Activated CD4-positive, CD25-positive, alpha-beta regulatory T cell treated with anti-CD3 and anti-CD28 coated beads, Interleukin-2, amount 50 U/mL, for 72 hours (primary cell): ENCODE results near the gene AGPAT3.
A peak's percentile ranks its signal among the peaks of the same experiment; 100 is the strongest.
"Not testable (repeated sequence)": the region's sequence is repeated elsewhere in the genome, so short reads cannot be mapped to it uniquely, and the experiment has no call there.

Experiments
- DNase-seq: peaks from one replicate; pipeline ENCODE4 v3.0.0; 2021

The AGPAT3 gene

DNA sequence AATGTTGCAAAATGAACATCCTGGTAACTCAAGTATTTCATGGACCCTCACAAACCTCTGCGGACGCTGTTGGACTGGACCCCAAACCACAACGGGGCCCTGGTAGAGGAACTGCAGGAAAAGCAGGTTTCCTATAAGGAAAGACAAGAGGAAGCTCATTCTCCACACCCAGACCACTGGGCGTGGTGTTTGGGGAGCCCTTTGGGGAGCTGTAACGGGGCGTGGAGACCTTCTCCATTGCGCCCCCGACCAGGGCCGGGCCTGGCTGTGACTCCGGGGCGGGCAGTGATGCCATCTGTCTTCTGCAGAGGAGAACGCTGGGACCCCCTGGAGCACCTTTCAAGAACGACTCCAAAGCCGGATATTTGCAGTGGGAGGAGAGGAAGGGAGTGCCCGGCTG lies 30.0 kb upstream of the AGPAT3 start:
- no peak for DNase-seq

DNA sequence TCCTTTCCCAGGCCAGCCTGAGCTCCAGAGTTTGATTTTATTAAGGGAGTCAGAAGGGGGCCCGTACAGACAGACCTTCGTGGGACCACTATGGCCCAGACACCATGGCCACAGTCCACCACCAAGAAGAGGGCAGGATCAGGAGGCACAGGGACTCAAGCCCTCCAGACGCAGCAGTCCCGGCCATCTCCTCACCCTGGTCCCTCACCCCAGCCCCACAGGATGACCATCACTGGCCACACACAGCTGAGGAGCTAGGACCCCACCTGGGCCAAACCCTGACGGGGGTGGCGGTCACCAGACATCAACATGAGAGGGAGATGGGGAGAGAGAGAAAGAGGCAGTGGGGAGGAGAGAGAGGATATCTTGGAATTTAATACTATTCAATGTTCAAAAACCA lies 29.2 kb upstream of the AGPAT3 start:
- no peak for DNase-seq

DNA sequence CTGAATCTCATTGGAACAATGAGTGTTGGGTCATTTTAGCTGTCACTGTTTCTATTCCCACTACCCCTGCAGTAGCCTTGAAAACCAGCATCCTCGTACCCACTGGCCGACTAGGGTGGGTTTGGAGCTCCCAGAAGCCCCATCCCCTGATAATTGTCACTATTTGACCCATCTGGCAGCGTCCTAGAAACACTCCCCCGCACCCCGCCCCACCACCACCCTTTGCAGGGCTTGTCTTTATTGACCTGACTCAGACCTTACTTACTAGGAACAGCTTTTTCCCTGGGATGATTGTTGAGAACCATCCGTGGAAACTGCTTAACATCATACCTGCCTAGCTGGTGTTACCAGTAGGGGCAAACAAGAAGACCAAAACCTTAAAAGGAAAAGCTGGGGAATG lies 28.4 kb upstream of the AGPAT3 start:
- no peak for DNase-seq

DNA sequence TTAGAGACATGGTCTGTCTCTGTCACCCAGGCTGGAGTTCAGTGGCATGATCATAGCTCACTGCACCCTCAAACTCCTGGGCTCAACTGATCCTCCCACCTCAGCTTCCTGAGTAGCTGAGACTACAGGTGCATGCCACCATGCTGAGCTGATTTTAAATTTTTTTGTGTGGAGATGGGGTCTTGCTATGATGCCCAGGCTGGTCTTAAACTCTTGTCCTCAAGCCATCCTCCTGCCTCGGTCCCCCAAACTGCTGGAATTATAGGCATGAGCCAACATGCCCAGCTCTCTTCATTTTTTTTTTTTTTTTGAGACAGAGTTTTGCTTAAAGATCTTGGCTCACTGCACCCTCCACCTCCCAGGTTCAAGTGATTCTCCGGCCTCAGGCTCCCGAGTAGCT lies 24.8 kb upstream of the AGPAT3 start:
- DNase-seq = no peak

DNA sequence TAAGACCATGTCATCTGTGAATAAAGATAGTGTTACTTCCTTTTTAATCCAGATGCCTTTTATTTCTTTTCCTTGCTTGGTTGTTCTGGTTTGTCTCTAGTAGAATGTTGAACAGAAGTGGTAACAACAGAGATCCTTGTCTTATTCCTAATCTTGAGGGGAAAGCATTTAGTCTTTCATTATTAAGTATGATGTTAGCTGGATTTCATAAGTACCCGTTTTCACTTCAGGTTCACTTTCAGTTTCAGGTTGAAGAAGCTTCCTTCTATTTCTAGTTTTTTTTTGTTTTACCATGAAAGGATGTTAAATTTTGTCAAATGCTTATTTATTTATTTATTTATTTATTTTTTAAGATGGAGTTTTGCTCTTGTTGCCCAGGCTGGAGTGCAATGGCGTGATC lies 22.3 kb upstream of the AGPAT3 start:
- DNase-seq = no peak

DNA sequence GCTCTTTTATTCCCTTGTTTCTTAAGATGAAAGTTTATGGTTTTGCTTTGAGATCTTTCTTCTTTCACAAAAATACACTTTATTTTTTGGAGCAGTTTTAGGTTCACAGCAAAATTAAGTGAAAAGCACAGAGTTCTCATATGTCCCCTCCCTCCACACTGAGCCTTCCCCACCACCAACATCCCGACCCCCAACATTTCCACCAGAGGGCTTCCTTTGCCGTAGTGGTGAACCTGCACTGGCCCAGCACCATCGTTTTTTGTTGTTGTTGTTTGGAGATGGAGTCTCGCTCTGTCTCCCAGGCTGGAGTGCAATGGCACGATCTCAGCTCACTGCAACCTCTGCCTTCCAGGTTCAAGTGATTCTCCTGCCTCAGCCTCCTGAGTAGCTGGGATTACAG lies 20.1 kb upstream of the AGPAT3 start:
- not testable (repeated sequence) for DNase-seq

DNA sequence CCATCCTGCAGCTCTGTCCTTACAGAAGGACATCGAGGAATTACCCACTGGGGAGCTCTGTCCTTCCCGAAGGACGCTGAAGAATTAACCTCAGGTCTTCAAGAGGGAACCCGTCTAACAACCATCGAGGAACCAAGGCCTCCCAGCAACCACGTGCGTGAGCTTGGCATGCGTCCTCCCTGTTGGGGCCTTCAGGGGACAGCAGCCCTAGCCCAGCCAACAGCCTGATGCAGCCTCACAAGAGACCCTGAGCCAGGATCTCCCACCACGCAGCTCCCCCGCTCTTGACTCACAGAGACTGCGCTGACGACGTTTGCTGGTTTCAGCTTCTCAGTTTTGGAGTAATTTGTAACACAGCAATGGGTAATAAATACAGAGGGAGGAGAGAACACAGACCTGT lies 19.6 kb upstream of the AGPAT3 start:
- no peak for DNase-seq

DNA sequence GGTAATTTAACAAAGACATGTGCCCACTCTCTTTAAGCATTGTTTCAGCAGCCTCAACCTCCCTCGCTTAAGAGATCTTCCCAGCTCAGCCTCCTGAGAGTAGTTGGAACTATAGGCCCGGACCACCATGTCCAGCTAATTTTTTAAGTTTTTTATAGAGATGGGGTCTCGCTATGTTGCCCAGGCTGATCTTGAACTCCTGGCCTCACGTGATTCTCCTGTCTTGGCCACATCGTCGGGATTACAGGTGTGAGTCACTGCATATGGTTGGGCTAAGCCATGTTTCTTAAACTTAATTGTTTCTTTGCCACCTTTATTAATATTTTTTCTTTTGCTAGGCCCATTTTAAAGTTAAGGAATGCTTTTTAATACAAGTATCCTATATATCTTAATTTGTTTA lies 18.6 kb upstream of the AGPAT3 start:
- DNase-seq = no peak

DNA sequence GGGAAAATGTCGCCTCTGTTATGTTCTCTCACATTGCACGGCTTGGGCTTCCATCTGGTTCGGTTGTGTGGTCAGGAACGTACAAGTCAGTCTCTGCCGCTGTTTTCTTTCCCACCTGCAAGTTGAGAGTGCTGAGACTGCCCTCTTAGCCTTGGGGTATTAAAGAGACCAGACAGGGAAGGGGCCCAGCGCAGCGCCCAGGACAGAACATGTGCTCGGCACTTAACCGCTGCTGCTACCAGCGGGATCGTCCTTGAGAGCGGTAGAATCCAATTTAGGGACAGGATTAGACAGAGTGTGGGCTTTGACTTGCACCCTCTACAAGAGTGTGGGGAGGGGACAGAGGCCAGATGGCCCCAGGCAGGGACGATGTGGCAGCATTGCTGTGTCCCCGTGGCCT lies 17.7 kb upstream of the AGPAT3 start:
- no peak for DNase-seq

DNA sequence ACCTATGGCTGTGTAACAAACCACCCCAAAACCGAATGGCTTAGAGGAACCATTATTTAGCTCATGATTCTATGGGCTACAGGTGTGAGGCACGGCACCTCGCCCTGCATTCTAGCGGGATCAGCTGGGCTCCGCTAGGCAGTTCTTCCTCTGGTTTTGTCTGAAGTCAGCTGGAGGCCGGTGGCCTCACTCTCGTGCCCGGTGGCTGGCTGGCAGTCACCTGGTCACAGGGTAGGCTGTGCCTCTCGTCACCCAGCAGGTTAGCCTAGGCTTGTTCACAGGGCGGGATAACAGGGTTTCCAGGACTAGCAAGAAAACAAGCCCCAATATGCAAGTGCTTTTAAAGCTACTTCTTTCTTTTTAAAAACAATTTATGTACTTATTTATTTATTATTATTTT lies 16.3 kb upstream of the AGPAT3 start:
- DNase-seq = no peak

DNA sequence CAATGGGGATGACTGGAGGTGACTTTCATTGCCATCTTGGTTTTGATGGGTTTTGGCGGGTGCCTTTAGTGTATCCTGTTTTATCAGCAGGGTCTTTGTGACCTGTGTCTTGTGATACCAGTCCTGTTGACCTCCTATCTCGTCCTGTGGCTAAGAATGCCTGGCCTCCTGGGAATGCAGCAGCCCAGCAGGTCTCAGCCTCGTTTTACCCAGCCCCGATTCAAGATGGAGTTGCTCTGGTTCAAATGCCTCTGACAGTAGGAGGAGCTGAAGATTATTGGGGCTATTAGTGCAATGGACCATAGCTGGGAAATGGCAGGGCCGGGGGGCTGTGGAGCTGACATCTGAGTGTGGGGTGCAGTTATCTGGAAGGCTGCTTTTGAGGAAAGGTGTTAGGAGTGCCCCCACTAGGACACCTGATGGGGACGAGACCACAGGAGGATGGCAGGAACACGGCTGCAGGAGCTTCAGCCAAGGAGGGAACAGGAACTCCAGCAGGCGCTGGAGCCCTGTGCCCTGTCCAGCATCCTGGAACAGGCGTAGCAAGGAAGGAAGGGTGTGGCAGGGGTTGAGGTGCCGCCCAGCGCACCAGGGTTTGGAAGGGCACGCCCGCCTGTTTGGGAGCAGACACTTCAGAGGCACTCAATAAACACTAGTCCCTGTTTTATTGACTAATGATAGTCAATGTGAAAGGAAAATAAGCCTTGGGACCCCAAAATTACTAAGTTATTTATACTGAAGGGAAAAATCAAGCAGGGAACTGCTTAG lies 15.3 kb upstream of the AGPAT3 start:
- DNase-seq = no peak

DNA sequence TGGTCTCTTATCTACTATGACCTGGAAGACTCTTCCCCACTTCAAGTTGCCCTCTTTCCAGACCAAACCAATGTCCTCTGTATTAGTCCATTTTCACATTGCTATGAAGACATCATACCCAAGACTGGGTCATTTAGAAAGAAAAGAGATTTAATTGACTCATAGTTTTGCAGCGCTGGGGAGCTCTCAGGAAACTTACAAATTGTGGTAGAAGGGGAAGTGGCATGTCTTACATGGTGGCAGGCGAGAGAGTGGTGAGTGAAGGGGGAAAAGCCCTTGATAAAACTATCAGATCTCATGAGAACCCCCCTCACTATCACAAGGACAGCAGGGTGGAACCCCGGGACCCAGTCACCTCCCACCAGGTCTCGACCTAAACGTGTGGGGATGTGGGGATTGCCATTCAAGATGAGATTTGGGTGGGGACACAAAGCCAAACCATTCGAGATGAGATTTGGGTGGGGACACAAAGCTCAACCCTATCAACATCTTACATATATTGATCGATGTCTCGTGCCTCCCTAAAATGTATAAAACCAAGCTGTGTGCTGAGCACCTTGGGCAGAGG lies 14.2 kb upstream of the AGPAT3 start:
- DNase-seq = no peak

DNA sequence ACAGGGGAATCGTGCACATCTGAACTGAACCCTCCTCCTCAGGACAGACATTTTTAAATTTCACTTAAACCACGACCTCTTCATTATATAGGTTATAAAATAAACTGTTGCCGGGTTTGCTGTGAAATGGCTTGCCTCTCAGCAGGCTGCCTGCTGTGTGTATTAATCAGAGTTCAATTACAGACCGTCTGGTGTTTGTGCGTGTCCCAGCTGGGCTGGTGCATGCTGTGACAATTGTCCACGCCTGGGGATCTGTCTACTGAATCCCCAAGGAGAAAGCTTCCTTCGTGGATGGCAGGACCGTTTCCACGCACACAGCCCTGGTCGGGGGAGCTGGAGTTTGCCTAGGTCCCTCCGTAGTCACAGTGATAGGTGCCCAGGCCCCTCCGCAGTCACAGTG lies 13.4 kb upstream of the AGPAT3 start:
- no peak for DNase-seq

DNA sequence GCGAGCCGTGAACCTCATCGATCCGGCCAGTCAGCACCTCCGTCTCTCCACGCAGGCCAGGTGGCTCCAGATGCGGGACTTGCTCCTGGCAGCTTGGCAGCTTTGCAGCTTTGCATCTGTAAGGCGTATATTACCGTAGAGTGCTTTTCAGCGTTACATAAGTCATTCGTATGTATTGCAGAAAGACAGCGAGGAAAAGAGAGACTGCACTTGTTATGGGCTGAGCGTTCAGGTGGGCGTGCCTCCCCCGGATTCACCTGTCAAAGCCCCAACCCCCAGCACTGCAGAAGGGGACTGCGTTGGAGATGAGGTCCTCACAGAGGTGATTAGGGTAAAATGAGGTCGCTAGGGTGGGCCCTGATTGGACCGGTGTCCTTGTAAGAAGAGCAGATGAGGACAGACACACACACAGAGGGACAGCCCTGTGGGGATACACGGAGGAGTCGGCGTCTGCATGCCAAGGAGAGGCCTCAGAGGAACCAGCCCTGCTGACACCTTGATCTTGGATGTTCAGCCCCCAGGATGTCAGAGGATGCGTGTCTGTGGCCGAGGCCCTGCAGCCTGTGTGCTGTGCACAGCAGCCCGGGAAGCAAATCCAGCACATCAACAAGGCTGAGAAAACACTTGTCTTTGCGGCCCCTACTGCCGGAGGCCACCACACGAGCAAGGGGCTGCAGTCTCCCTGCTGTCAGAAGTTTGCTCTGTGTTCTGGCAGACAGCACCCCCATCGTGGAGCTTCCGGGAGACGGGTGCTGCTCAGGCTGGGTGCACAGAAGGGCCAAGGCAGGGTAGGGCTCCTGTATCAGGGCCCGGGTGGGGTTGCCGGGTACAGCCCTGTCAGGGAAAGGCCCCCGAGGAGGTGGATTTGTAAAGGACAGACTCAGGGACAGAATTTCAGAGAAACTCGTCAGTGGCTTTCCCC lies 10.9 kb upstream of the AGPAT3 start:
- no peak for DNase-seq

DNA sequence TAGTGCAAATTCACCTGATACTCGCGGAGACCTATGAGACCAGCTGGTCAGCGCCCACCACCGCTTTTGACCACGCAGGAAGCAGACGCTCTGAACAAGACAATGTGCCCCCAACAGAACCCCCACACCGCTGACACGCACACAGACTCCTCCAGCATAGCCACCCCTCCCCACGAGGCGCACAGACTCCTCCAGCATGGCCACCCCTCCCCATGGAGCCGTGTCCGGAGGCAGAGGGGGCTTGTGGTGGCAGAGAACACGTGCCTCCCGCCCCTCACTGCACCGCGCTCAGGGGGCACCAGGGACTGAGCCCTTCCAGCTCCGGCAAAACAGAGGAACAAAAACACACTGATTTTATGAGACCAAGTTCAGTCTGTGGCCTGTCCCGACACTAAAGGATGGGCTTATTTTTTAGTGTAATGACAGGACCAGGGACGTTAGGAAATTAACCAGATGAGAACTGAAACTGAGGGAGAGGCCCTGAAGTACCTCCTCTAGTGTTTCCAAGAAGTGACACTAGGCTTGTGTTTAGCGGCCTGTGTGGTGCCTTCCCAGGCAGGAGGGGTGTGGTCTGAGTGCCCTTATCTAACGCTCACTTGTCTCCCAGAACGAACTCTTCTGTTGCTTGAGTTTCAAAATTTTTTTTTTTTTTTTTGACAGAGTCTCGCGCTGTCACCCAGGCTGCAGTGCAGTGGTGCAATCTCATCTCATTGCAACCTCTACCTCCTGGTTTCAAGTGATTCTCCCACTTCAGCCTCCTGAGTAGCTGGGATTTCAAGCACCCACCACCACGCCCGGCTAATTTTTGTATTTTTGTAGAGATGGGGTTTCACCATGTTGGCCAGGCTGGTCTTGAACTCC lies 10.0 kb upstream of the AGPAT3 start:
- DNase-seq = no peak

DNA sequence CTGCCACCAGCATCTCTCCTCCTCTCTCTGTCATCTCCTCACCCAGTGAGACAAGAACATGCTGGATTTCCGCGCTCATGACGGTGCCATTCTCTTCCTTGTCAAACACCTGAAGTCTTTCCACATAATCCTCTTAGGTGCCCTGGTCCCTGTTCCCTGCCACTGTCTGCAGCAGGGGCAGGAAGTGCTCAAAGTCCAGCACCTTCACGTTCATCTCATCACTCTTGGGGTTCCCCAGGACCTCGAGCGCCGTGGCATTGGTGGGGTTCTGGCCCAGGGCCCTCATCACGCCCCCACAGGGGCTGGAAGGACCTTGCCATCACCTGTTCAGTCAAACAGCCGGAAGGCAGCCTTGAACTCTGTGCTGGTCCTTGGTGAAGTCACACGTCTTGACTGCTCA lies 9.1 kb upstream of the AGPAT3 start:
- DNase-seq = no peak

DNA sequence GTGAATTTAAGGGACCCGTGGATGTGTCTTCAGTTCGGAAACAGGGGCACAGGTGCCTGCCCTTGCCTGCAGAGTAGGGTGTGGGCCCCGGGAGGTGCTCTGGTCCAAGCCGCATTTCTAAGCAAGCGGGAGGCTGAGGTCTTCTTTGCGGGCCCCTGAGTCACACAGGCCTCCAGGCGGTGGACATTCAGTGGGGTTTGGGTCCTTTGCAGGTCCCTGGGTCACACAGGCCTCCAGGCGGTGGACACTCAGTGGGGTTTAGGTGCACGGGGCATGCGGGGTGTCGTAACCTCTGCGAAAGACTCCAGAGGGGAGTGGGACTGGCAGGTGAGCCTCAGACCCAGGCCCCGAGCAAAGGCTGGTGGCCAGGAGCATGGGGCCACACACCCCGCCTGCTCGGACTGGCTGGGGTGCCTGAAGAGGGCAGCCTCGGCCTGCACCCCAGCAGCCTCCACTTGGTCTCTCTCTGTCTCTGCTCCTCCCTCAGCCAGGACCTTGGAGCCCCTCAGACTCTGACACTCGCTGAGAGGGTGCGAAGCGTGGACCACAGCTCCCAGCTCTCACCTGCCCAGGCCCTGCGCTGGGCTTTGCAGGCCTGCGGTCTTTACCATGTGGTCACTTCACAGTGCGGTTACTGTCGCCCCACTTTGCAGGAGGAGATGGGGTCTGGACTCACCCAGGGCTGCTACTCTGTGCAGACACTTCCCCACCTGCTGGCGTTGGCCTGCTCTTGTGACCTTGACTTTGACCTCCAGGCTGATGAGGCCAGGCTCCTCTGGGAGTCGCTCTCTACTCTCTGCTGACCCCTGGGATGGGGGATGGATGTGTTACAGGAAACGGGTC lies 6.0 kb upstream of the AGPAT3 start:
- DNase-seq = no peak

DNA sequence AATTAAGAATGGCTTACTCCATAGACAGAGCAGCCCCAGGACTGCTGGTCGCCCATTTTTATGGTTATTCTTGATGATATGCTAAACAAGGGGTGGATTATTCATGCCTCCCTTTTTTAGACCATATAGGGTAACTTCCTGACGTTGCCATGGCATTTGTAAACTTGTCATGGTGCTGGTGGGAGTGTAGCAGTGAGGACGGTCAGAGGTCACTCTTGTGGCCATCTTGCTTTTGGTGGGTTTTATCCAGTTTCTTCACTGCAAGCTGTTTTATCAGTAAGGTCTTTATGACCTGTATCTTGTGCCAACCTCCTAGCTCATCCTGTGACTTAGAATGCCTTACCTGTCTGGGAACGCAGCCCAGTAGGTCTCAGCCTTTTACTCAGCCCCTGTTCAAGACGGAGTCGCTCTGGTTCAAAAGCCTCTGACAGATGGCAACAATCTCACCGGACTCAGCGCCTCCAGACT lies 5.2 kb upstream of the AGPAT3 start:
- no peak for DNase-seq

DNA sequence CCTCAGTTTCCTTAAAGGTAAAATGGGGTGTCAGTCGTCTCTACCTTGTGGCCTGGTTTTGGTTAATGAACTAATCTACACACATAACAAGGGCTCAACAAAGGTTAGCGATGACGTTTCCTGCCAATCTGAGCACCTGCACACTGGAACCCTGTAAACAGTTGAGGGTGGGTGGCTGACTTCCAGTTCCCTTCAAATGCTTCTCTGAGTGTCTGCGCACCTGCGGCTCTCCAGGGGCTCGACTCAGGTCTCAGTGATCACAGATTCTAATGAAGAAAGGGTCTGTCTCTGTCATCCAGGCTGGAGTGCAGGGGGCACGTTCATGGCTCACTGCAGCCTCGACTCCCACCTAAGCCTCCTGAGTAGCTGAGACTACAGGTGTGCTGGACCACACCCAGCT lies 3.3 kb upstream of the AGPAT3 start:
- no peak for DNase-seq

DNA sequence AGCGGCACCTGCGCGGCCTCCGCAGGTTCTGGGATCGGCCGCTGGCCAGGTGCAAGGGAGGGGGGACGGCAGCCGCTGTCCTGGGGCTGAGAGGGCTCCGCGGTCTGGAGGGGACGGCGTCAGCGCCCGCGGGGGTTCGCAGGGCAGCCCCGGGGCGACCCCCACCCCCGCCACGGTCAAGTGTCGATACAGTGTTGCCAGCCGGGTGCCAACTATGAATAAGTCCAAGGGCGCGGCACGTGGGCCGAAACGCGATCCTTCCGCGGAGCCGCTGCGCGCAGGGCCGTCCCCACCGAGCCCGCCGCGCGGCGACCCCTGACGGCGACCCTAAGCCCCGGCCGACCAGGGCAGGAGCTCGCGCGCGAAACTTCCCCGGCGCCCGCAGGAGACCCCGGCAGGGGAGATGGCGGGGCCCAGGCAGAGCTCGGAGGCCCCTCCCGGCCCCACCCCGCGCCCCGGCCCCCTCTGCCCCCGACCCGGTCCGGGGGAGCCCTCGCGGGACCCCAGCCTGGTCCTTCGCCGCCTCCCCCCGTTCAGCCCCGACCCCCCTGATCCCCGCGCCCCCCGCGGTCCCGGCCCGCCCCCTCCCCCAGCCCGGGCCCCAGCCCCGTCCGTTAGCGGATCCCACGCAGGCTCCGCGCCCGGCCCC lies 586 bp upstream of the AGPAT3 start:
- peak; percentile 63 for DNase-seq

DNA sequence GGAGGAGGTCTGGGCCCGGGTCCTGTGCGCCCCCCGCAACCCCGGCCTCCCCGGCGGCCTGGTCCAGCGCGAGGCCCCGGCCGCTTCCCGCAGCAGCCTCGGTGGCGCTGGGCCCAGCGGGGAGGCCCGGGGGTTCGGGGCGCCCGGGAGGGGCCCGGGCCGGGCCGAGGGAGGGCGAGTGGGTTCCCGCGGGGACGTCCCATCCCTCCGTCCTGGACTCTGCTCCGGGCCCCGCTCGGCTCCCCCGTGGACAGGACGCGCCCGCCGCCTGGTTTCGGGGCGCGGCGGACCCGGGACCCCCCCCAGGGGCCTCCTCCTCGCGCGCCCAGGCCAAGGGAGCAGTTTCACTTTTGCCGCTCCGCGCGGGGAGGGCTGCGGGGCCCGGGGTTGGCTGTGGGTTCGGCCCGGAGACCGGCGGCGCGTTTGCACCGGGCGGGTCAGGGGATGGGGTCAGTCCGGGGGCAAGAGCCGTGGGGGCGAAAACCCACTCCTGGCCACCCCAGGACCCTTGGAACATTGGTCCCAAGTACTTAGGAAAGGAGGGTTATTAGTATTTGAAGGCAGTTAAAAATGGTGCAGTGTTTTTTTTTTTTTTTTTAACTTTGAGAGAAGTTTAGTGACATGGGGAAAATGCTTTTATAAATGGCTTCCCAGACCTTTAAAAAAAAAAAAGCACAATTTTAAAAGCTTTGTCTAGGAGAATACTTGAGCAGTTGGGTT lies 677 bp downstream of the AGPAT3 start:
- peak; percentile 66 for DNase-seq
